Measurements from ENCODE around the gene GPC1.
A peak's percentile ranks its signal among the peaks of the same experiment; 100 is the strongest.

Gene GPC1

GRCh38 chr2:240440251-240440650, 4.8 kb downstream of the GPC1 start:
- no peak overlapping the region for H3K27ac ChIP-seq
- no peak for DNase-seq (ENCODE audit: low read depth, low spot score)

GRCh38 chr2:240440704-240441320, 5.3 kb downstream of the GPC1 start:
- H3K27ac ChIP-seq = peak overlapping the region; percentile 69
- DNase-seq (ENCODE audit: low read depth, low spot score) = no peak

DNA sequence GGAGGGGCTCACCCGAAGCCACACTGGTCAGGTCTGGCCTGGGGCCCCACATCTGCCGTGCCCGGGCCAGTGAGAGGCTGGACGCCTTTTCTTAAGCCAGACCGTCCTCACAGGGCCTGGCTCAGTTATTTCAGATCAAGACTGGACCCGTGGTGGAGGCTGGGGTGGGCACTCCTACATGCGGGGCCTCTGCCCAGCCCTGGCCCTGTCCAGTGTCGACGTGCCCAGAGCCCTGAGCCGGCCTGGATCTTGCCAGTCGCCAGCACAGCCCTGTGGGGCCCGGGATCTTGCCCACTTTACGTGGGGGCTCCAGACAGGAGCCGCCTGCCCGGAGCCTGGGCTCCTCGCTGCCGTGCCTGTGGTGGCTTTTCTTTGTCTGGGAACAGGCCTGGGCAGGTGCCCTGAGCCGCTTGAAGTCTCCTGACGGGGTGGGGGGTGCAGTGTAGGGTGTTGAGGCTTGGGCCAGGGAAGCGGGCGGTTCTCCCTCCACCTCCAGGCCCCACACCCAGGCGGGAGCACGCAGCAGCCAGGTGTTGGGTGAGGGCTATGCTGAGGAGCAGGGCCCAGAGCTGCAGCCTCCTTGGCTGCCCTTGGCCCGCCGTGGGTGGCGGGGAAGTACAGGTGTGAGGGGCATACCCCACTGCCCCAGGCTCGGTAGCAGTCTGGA, 6.0 kb downstream of the GPC1 start:
- DNase-seq (ENCODE audit: low read depth, low spot score) = no peak
- peak overlapping the region; percentile 69 for H3K27ac ChIP-seq

DNA sequence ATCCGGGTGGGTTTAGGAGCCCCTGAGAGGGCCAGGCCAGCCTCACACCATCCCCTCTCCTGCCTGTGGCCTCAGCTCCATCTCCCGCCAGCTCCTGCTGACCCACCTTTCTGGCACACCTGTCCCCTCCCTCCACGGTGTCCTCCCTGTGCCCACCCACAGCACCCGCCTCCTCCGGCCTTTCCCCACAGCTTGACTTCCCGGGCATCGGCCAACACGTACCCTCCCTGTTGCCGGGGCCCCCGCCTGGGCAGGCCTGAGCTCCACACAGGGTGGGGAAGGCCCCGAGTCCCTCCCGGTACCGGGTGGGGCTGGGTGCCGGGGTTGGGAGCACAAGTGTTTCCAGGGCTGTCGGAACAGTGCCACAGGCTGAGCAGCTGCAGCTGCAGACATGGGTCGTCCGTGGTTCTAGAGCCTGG, 6.5 kb downstream of the GPC1 start:
- DNase-seq (ENCODE audit: low read depth, low spot score) = no peak
- peak overlapping the region; percentile 69 for H3K27ac ChIP-seq

DNA sequence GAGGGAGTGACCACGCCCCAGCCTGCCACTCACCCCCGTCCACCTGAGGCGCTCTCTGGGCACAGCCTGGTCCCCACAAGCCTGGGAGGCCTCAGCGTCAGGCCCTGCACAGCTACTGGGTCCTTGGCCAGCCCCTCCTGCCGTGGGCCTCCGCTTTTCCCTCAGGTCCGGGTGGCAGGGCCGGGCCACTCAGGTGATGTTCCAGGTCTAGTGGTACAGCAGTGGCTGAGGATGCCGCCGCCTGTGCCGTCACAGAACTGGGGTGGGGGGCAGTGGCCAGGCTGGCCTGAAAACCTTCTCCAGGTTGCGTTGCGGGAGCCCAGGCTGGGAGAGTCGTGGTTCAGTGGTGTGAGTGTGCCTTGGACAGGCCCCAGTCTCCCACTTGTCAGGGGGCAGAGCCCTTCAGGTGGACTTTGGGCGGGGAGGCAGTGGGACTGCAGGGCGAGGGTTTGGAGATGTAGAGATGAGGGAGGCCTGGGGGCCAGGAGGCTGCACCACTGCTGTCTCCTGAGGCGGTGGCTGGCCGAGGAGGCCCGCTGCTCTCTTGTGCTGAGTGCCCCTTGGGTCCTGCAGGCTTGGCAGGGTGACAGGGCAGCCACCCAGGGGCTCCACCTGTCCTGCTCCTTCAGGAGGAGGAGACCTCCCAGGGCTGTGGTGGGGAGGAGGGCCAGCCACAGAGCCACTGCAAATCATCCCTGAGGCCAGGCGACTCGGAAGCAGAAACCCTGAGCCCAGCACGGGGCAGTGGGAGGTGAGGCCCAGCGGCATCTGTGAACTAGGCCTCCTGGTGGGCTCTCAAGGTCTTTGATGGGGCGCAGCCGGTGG, 7.6 kb downstream of the GPC1 start:
- H3K27ac ChIP-seq = no peak overlapping the region

DNA sequence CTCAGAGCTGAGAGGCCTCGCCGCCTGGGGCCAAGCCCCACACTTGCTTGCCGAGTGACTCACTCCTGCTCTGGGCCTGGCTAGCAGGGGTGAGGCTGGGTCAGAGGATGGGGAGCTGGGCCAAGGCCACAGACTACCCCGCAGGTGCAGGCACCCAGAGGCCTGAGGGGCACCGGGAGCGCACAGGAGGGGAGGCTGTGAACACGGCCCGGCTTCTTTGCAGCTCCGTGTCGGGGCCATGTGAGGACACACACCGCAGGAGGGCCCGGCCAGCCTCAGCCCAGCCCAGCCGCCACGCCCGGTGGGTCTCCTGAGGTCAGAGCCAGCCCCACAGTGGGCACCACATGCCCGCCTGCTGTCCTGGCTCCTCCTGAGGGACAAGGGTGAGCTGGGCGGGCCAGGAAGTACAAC, 8.4 kb downstream of the GPC1 start:
- no peak overlapping the region for H3K27ac ChIP-seq
- DNase-seq (ENCODE audit: low read depth, low spot score) = no peak

More for the DNA sequence above, 7.6 kb downstream of the GPC1 start:
- no peak for DNase-seq (ENCODE audit: low read depth, low spot score)

GRCh38 chr2:240444464-240444863, 9.0 kb downstream of the GPC1 start:
- no peak for DNase-seq (ENCODE audit: low read depth, low spot score)
- no peak overlapping the region for H3K27ac ChIP-seq

DNA sequence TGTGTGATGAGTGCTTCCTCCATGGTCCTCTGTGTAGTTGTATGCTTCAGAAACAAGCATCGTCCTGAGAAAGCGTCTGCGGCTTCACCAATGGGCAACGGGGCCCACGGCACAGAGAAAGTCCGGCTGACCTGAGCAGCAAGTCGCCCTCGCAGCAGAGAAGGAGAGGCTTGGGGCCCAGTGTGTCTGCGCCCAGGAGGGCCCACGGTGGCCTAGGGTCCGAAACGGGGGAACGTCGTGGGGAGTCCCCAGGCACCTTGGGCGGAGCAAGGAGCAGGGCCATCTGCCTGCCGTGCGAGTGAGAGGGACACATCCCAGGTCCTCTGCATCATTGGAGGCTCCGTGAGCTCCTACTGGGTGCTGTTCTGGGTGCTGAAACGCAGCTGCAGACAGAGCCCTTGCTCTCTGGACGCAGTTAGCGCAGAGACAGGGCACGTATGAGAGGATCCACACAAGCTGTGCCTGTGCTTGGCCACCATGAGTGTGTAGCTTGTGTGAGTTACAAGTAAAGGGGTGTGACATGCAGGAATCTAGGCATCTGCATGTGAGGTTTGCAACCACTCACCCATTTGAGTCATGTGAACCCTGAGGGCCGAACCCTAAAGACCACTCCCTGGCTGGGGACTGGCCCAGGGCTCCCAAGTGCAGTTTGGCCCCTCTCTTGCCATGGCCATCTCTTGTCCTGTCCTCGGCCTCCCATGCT, 10.6 kb downstream of the GPC1 start:
- no peak for DNase-seq (ENCODE audit: low read depth, low spot score)
- H3K27ac ChIP-seq = no peak overlapping the region

DNA sequence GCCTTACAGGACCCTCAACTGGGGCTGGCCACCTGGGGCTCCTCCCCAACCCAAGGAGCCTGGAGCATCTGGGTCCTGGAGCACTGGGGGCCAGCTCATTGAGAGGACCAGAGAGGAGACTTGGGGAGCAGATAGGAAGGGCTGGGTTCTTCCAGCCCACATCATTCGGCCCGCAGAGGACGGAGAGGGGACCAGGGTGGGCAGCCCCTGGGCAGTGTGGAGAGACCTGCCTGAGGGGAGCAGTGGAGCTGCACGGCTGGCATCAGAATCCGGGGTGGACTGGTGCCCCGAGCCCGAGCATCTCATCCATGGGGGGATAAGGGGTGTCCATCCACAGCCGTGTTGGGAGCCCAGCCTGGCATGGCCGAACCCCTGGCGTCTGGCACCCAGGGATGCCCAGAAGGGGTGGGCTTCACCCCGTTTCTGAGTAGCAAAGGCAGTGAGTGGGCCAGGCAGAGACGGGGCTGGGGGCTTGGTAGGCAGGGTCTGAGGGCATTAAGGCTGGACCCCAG, 11.3 kb downstream of the GPC1 start:
- no peak overlapping the region for H3K27ac ChIP-seq
- DNase-seq (ENCODE audit: low read depth, low spot score) = no peak

DNA sequence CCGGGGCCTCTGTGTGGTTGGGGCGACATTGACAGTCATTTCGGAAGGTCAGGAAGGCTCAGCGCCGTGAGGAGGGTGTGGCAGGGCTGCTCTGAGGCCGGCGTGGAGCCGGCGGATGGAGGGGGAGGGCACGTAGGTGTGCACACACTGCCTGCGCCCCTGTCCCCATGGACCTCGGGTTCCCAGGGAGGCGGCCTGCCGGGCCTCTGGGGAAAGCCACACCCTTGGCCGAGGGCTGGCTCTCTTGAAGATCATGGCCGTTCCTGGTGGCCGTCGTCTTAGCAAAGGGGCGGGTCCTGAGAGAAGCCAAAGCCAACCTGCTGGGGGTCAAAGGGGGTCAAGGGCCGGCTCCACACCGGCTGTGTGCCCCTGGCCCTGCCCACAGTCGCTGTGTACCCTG, 11.9 kb downstream of the GPC1 start:
- no peak overlapping the region for H3K27ac ChIP-seq
- DNase-seq (ENCODE audit: low read depth, low spot score) = no peak

GRCh38 chr2:240447934-240448333, 12.5 kb downstream of the GPC1 start:
- H3K27ac ChIP-seq = no peak overlapping the region
- DNase-seq (ENCODE audit: low read depth, low spot score) = no peak

DNA sequence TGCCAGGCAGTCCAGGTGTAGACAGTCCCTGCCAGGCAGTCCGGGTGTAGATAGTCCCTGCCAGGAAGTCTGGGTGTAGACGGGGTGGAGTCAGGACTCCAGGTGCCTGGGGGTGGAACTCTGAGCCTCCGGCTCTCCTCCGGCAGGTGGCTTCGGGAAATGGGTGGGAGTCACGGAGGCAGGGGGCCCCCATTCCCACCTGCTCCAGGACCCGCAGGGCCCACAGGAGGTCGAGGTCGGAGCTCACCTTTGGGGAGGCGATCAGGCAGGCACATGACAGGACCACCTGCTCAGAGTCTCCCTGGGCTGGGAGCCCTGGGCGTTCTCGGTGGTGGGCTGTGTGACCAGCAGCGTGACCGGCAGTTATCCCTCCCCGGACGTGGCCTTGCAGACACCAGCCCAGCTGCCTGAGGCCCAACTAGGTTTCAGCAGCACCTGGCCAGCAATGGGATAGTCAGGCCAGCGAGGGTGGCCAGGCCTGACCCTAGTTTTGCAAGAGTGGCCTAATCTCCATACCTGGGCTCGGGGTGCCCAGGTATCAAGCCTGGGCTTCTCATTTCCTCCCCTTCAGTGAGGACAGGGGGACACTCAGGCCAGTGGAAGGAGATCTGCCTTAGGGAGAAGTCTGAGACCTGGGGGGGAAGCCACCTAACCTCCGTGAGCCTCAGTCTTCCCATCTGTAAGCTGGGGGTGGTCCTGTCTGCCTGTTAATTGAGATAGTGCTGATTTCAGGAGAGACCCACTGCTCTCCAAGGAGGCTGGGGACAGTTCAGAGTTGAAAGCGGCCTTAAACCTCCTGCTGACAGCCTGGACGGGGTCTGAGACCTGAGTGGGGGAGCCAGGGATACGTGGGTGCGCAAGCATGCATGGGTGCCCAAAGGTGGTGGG, 13.2 kb downstream of the GPC1 start:
- no peak overlapping the region for H3K27ac ChIP-seq
- no peak for DNase-seq (ENCODE audit: low read depth, low spot score)

DNA sequence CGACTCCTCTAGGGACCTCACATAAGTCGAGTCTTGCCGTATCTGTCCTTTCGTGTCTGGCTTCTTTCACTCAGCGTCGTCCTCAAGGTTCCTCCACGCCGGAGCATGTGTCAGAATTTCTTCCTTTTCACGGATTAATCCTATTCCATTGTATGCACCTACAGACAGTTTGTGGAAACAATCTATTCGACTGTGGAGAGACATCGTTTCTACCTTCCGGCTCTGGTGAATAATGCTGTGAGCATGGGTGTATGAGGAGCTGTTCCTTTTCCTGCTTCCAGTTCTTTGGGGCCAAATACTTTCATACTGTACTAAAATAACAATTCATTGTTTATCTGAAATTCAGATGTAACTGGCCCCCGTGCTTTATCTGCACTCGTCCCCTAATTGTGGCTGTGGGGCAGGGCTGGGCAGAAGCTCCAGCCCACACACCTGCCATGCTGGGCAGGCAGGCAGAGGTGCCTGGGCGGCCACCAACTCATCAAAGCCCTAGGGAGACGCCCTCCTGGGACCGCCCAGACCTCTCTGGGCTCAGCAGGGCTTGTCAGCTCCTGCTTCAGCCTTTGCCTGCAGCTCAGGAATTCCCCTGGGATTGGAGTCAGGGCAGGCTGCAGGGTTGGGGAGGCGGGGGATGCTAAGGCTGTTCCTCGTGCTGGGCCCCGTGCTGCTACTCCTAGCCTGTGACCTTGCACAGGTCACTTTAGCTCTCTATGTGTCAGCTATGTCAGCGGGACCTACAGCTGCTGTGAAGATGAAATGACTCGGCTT, 14.5 kb downstream of the GPC1 start:
- peak overlapping the region; percentile 74 for H3K27ac ChIP-seq
- DNase-seq (ENCODE audit: low read depth, low spot score) = no peak

GRCh38 chr2:240450532-240451107, 15.2 kb downstream of the GPC1 start:
- DNase-seq (ENCODE audit: low read depth, low spot score) = no peak
- peak overlapping the region; percentile 74 for H3K27ac ChIP-seq

DNA sequence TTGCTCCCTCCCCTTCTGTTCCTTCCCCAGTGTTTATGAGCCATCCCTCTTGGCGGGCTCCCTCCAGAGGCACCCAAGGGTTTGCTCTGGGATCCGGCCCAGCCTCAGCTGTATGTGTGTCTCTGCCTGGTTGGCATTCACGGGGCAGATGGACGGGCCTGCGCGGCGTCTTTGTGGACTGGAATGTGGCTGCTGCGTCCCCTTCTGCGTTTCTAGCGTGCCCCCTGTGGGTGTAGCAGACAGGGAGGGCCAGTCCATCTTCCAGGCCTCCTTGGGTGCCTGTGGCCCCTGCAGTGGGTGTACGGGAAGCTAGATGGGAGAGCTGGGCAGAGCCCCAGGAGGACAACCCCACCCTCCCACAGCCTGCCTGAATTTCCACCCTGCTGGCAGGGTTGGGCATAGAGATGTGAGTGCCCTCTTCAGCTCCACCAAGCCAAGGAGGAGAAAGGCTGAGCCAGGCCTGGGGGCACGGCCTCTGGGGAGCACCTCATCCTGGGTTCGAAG, 15.7 kb downstream of the GPC1 start:
- no peak for DNase-seq (ENCODE audit: low read depth, low spot score)
- H3K27ac ChIP-seq = peak overlapping the region; percentile 74

DNA sequence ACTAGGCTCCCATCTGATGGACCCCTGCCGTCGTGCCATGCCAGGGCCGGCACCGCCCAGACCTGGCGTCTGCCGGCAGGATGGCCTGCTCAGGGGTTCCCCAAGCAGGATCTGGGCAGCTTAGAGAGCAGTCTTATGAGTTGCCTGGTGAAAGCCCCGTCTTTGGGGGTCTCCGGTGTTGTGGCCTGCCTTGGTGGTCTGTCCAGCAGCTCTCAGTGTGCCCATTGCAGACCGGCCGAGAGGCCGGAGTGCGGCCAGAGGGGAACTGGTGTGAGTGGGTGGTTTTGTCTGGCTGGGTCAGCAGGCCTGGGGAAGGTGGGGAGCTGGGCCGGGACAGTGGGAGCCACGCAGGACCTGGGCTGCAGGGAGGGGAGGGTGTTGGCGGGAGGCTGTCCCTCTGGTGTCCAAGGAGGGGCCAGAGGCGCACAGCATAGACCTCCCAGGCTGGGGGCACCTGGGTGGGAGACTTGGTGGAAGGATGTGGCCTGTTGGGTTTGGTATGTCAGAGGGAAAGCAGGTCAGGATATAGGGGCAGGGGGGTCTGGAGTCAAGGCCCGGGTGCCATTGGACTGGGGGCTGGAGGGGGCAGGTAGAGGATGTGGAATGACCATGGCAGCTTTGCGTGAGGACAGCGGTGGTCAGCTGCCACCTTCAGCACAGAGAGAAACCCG, 16.5 kb downstream of the GPC1 start:
- no peak for DNase-seq (ENCODE audit: low read depth, low spot score)
- H3K27ac ChIP-seq = peak overlapping the region; percentile 74

GRCh38 chr2:240452462-240453256, 17.2 kb downstream of the GPC1 start:
- peak overlapping the region; percentile 74 for H3K27ac ChIP-seq
- no peak for DNase-seq (ENCODE audit: low read depth, low spot score)
